ENCODE measurements around the gene CHRNE. TPM values are rescaled to one million over a fixed set of nuclear protein-coding genes. Genes with fewer than 3 reads are reported as not detected.
A peak's percentile ranks its signal among the peaks of the same experiment; 100 is the strongest.

CHRNE gene
- total and polyA plus RNA-seq, 2 of the 13 experiments (the other 11 are each of a cell fraction or from before 2014, with no cell fraction given) = 0.53 to 0.59 TPM

- TF ChIP-seq SOX13 (IDR thresholded peaks at IDR 0.05) = no peak
- TF ChIP-seq SOX13 (CRISPR knock-in tag; conservative IDR thresholded peaks at IDR 0.05 in 1 of 2, IDR thresholded peaks at IDR 0.05 in 1 of 2) = no peak
- peak in 1 of 2 experiments; percentile 61; a peak in 1 of 4 replicates for TF ChIP-seq KLF16 (CRISPR knock-in tag; IDR thresholded peaks at IDR 0.05)
- no peak for TF ChIP-seq CENPX (CRISPR knock-in tag; IDR thresholded peaks at IDR 0.05)
- peak; percentile 83 for TF ChIP-seq HNRNPL (IDR thresholded peaks at IDR 0.05; ENCODE audit: low read depth, low read length)
- no peak for TF ChIP-seq ZNF329 (CRISPR knock-in tag; IDR thresholded peaks at IDR 0.05; ENCODE audit: low read depth)
- no peak for TF ChIP-seq CBFB (CRISPR knock-in tag; IDR thresholded peaks at IDR 0.05)
- TF ChIP-seq U2AF2 (IDR thresholded peaks at IDR 0.05; ENCODE audit: low read depth, low read length) = no peak
- no peak for TF ChIP-seq TBX3 (IDR thresholded peaks at IDR 0.05; ENCODE audit: borderline replicate concordance)
- no peak for TF ChIP-seq SAFB2 (CRISPR knock-in tag; IDR thresholded peaks at IDR 0.05; ENCODE audit: borderline replicate concordance, low read depth)
- TF ChIP-seq, protein P1, sequence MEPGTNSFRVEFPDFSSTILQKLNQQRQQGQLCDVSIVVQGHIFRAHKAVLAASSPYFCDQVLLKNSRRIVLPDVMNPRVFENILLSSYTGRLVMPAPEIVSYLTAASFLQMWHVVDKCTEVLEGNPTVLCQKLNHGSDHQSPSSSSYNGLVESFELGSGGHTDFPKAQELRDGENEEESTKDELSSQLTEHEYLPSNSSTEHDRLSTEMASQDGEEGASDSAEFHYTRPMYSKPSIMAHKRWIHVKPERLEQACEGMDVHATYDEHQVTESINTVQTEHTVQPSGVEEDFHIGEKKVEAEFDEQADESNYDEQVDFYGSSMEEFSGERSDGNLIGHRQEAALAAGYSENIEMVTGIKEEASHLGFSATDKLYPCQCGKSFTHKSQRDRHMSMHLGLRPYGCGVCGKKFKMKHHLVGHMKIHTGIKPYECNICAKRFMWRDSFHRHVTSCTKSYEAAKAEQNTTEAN (CRISPR knock-in tag; conservative IDR thresholded peaks at IDR 0.05) = 0 out of 2 replicates have a peak, but pooled peaks have one; percentile 38
- TF ChIP-seq ZNF569 (CRISPR knock-in tag; IDR thresholded peaks at IDR 0.05; ENCODE audit: borderline replicate concordance) = no peak
- TF ChIP-seq ZBTB42 (CRISPR knock-in tag; IDR thresholded peaks at IDR 0.05) = no peak
- no peak for TF ChIP-seq RBM22 (optimal IDR thresholded peaks at IDR 0.05; ENCODE audit: low read length)
- no peak; the same call in 1 of the 2 replicates for TF ChIP-seq ZNF414 (CRISPR knock-in tag; IDR thresholded peaks at IDR 0.05)
- TF ChIP-seq MIER2 (CRISPR knock-in tag; IDR thresholded peaks at IDR 0.05) = 0 out of 2 replicates have a peak, but pooled peaks have one; percentile 35
- no peak for TF ChIP-seq TCF7 (IDR thresholded peaks at IDR 0.05; ENCODE audit: low read depth)
- no peak for TF ChIP-seq PITX1 (CRISPR knock-in tag; IDR thresholded peaks at IDR 0.05)
- TF ChIP-seq FOXA1 (IDR thresholded peaks at IDR 0.05) = no peak
- no peak for TF ChIP-seq FOXA1 (CRISPR knock-in tag; IDR thresholded peaks at IDR 0.05)
- TF ChIP-seq SRY (CRISPR knock-in tag; IDR thresholded peaks at IDR 0.05) = 0 out of 2 replicates have a peak, but pooled peaks have one; percentile 63
- TF ChIP-seq, protein P2, sequence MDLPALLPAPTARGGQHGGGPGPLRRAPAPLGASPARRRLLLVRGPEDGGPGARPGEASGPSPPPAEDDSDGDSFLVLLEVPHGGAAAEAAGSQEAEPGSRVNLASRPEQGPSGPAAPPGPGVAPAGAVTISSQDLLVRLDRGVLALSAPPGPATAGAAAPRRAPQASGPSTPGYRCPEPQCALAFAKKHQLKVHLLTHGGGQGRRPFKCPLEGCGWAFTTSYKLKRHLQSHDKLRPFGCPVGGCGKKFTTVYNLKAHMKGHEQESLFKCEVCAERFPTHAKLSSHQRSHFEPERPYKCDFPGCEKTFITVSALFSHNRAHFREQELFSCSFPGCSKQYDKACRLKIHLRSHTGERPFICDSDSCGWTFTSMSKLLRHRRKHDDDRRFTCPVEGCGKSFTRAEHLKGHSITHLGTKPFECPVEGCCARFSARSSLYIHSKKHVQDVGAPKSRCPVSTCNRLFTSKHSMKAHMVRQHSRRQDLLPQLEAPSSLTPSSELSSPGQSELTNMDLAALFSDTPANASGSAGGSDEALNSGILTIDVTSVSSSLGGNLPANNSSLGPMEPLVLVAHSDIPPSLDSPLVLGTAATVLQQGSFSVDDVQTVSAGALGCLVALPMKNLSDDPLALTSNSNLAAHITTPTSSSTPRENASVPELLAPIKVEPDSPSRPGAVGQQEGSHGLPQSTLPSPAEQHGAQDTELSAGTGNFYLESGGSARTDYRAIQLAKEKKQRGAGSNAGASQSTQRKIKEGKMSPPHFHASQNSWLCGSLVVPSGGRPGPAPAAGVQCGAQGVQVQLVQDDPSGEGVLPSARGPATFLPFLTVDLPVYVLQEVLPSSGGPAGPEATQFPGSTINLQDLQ (CRISPR knock-in tag; IDR thresholded peaks at IDR 0.05) = no peak
- TF ChIP-seq, protein P3, sequence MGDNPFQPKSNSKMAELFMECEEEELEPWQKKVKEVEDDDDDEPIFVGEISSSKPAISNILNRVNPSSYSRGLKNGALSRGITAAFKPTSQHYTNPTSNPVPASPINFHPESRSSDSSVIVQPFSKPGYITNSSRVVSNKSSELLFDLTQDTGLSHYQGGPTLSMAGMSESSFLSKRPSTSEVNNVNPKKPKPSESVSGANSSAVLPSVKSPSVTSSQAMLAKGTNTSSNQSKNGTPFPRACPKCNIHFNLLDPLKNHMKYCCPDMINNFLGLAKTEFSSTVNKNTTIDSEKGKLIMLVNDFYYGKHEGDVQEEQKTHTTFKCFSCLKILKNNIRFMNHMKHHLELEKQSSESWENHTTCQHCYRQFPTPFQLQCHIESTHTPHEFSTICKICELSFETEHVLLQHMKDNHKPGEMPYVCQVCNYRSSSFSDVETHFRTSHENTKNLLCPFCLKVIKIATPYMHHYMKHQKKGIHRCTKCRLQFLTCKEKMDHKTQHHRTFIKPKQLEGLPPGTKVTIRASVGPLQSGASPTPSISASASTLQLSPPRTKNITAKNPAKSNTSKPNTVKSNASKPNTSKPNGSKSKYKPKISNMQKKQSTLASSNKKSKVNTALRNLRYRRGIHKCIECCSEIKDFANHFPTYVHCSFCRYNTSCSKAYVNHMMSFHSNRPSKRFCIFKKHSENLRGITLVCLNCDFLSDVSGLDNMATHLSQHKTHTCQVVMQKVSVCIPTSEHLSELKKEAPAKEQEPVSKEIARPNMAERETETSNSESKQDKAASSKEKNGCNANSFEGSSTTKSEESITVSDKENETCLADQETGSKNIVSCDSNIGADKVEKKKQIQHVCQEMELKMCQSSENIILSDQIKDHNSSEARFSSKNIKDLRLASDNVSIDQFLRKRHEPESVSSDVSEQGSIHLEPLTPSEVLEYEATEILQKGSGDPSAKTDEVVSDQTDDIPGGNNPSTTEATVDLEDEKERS (CRISPR knock-in tag; IDR thresholded peaks at IDR 0.05) = no peak
These were observed 5.4 kb upstream of the CHRNE start (continued) for GRCh38 chr17:4908301-4908700.
